Caco-2 (cell line): ENCODE results near the gene TTC17. TPM values are rescaled to one million over a fixed set of nuclear protein-coding genes. Genes with fewer than 3 reads are reported as not detected.

Source experiments
- BruUV-seq: library from RNA; stranded (reverse); fragments of 400-500 nt; replicated peaks from 2 replicates; lab custom pipeline; 2021; lab: Mats Ljungman, UMichigan
- CTCF ChIA-PET: fragments of 300-600 bp; sonication (Branson Sonifier 250); formaldehyde crosslinking; loops from one replicate; lab custom pipeline; 2022; ENCODE audit warnings: antibody characterized with exemption; lab: Charles Lee
- POLR2A ChIA-PET: fragments of 300-600 bp; sonication (Branson Sonifier 250); formaldehyde crosslinking; loops from one replicate; lab custom pipeline; 2022; ENCODE audit warnings: antibody characterized with exemption; lab: Charles Lee
- DNase-seq, 2 experiments: peaks; one replicate each; pipeline versions ENCODE4 v3.0.0 to v3.0.0-alpha.2; 2020 to 2022
- H3K27me3 ChIP-seq: replicated peaks from 2 replicates; pipeline ENCODE4 v1.6.0; 2011; ENCODE audit warnings: low read length; ENCODE audit not compliant: control insufficient read depth, insufficient read depth
- H3K36me3 ChIP-seq: 2 replicates; pipeline ENCODE4 v1.5.1; 2011; ENCODE audit warnings: low read length; ENCODE audit not compliant: control insufficient read depth, insufficient read depth
- H3K4me1 ChIP-seq: fragments of 250-450 bp; sonication (Bioruptor Pico); 2 replicates; pipeline ENCODE4 v1.5.1; 2020; ENCODE audit warnings: mild to moderate bottlenecking
- H3K4me3 ChIP-seq: 2 replicates; pipeline ENCODE4 v1.5.1; 2011; ENCODE audit warnings: low read depth, mild to moderate bottlenecking, control low read depth, low read length
- H3K9me3 ChIP-seq: fragments of 250-450 bp; sonication (Bioruptor Pico); 2 replicates; pipeline ENCODE4 v1.5.1; 2020; ENCODE audit warnings: mild to moderate bottlenecking, moderate library complexity
- H3K27ac Mint-ChIP-seq: one replicate; pipeline ENCODE4 v1.8.0; 2022; ENCODE audit warnings: mixed read lengths; ENCODE audit not compliant: unreplicated experiment
- H3K27me3 Mint-ChIP-seq: one replicate; pipeline ENCODE4 v1.8.0; 2022; ENCODE audit warnings: mixed read lengths; ENCODE audit not compliant: insufficient read depth, unreplicated experiment
- H3K36me3 Mint-ChIP-seq: one replicate; pipeline ENCODE4 v1.8.0; 2022; ENCODE audit warnings: mild to moderate bottlenecking, mixed read lengths; ENCODE audit not compliant: insufficient read depth, unreplicated experiment
- H3K4me1 Mint-ChIP-seq: one replicate; pipeline ENCODE4 v1.8.0; 2022; ENCODE audit warnings: low read depth, mixed read lengths; ENCODE audit not compliant: unreplicated experiment
- H3K4me3 Mint-ChIP-seq: one replicate; pipeline ENCODE4 v1.8.0; 2022; ENCODE audit warnings: mild to moderate bottlenecking, moderate library complexity, mixed read lengths; ENCODE audit not compliant: unreplicated experiment
- H3K9me3 Mint-ChIP-seq: one replicate; pipeline ENCODE4 v1.8.0; 2022; ENCODE audit warnings: mixed read lengths; ENCODE audit not compliant: unreplicated experiment
- CTCF ChIP-seq, 2 experiments: fragments of 200-600 bp in 1 of 2; IDR thresholded peaks; 1 replicate in 1 of 2; 2 replicates in 1 of 2; pipeline versions ENCODE4 v1.5.1 to v1.8.0; 2011 to 2022; ENCODE audit warnings: antibody characterized with exemption in 1 of 2, control low read depth in 1 of 2, inconsistent platforms in 1 of 2, low read depth in 1 of 2, low read length in 1 of 2, mild to moderate bottlenecking in 1 of 2, moderate library complexity in 1 of 2; ENCODE audit not compliant: insufficient read depth in 1 of 2, severe bottlenecking in 1 of 2, unreplicated experiment in 1 of 2
- intact Hi-C: fragments of 100-400 bp; cut with micrococcal nuclease; formaldehyde crosslinking; loops from one replicate; pipeline ENCODE4 v1.10.0; 2022; ENCODE audit not compliant: unreplicated experiment
- total RNA-seq: library from RNA; stranded (reverse); gene quantifications from 2 replicates; pipeline ENCODE4 v1.2.3, GENCODE V29; 2022

The TTC17 gene
- total RNA-seq, 1 experiment from 2014 or later, result 73.1 TPM

- no peaks in the 10 kb centered on the region for H3K4me1 ChIP-seq
- no peak overlapping the region for H3K4me3 ChIP-seq
- Mint-ChIP-seq H3K9me3 (no peaks in the 10 kb centered on the region), H3K4me1 (no peaks in the 10 kb centered on the region), H3K27ac (no peak overlapping the region), H3K36me3 (no peaks in the 10 kb centered on the region), H3K27me3 (peaks cover 16% of the 10 kb centered on the region), H3K4me3 (no peak overlapping the region)
- POLR2A ChIA-PET, result no interaction called here
- no peaks in the 10 kb centered on the region for H3K36me3 ChIP-seq
- DNase-seq, result no peak
- no TSS peak for BruUV-seq
- H3K27me3 ChIP-seq, result no peaks in the 10 kb centered on the region
- intact Hi-C loops, result loop anchor here (5.0 to 10.0 kb wide), 2 partner anchors 301 to 349 kb away; no protein-coding TSS in a partner anchor
- TF ChIP-seq CTCF (IDR thresholded peaks at IDR 0.05; ENCODE audit: insufficient read depth in 1 of 2, low read depth in 1 of 2, low read length in 1 of 2, severe bottlenecking in 1 of 2, unreplicated experiment in 1 of 2), result no peak
- no peaks in the 10 kb centered on the region for H3K9me3 ChIP-seq
- CTCF ChIA-PET, result interaction anchor here (1.1 to 3.2 kb wide), 4 partner anchors 11 to 348 kb away, joined by 7 to 19 read pairs (median 11); no protein-coding TSS in a partner anchor
These were observed 144.7 kb downstream of the TTC17 start for GRCh38 chr11:43503417-43503816.

GRCh38 chr11:43504316-43504950 is 145.7 kb downstream of the TTC17 start:
- Histone ChIP-seq H3K9me3 (no peaks in the 10 kb centered on the region), H3K36me3 (no peaks in the 10 kb centered on the region), H3K27me3 (no peaks in the 10 kb centered on the region), H3K4me3 (no peak overlapping the region), H3K4me1 (no peaks in the 10 kb centered on the region)
- intact Hi-C loops, result loop anchor here (1.0 to 10.0 kb wide), 4 partner anchors 63 to 348 kb away; no protein-coding TSS in a partner anchor
- no TSS peak for BruUV-seq
- POLR2A ChIA-PET, result no interaction called here
- no peaks in the 10 kb centered on the region for H3K9me3 Mint-ChIP-seq
- CTCF ChIA-PET, result interaction anchor here (0.5 to 3.2 kb wide), 9 partner anchors 10 to 561 kb away, joined by 3 to 19 read pairs (median 9); no protein-coding TSS in a partner anchor
- no peak overlapping the region for H3K4me3 Mint-ChIP-seq
- peaks cover 16% of the 10 kb centered on the region for H3K27me3 Mint-ChIP-seq
- no peaks in the 10 kb centered on the region for H3K4me1 Mint-ChIP-seq
- H3K36me3 Mint-ChIP-seq, result no peaks in the 10 kb centered on the region
- peak; percentile 47 to 61 for TF ChIP-seq CTCF (IDR thresholded peaks at IDR 0.05; ENCODE audit: insufficient read depth in 1 of 2, low read depth in 1 of 2, low read length in 1 of 2, severe bottlenecking in 1 of 2, unreplicated experiment in 1 of 2)
- DNase-seq, result peak in 1 of 2 experiments; percentile 42
- H3K27ac Mint-ChIP-seq, result no peak overlapping the region

GRCh38 chr11:43505171-43505570 is 146.5 kb downstream of the TTC17 start:
- no peaks in the 10 kb centered on the region for H3K9me3 ChIP-seq
- H3K27ac Mint-ChIP-seq, result no peak overlapping the region
- no peaks in the 10 kb centered on the region for H3K36me3 ChIP-seq
- BruUV-seq, result no TSS peak
- no peaks in the 10 kb centered on the region for H3K4me1 ChIP-seq
- no peaks in the 10 kb centered on the region for H3K4me1 Mint-ChIP-seq
- no peak overlapping the region for H3K4me3 Mint-ChIP-seq
- ChIA-PET POLR2A (no interaction called here), CTCF (interaction anchor here (0.6 to 3.2 kb wide), 6 partner anchors 62 to 346 kb away, joined by 3 to 19 read pairs (median 10); no protein-coding TSS in a partner anchor)
- peaks cover 16% of the 10 kb centered on the region for H3K27me3 Mint-ChIP-seq
- H3K36me3 Mint-ChIP-seq, result no peaks in the 10 kb centered on the region
- H3K4me3 ChIP-seq, result no peak overlapping the region
- TF ChIP-seq CTCF (IDR thresholded peaks at IDR 0.05; ENCODE audit: insufficient read depth in 1 of 2, low read depth in 1 of 2, low read length in 1 of 2, severe bottlenecking in 1 of 2, unreplicated experiment in 1 of 2), result no peak
- H3K9me3 Mint-ChIP-seq, result no peaks in the 10 kb centered on the region
- no peak for DNase-seq
- H3K27me3 ChIP-seq, result no peaks in the 10 kb centered on the region
- intact Hi-C loops, result loop anchor here (10.0 kb wide), 1 partner anchor 300 kb away; no protein-coding TSS in a partner anchor
